ENCODE data around the gene KYNU.

DNA sequence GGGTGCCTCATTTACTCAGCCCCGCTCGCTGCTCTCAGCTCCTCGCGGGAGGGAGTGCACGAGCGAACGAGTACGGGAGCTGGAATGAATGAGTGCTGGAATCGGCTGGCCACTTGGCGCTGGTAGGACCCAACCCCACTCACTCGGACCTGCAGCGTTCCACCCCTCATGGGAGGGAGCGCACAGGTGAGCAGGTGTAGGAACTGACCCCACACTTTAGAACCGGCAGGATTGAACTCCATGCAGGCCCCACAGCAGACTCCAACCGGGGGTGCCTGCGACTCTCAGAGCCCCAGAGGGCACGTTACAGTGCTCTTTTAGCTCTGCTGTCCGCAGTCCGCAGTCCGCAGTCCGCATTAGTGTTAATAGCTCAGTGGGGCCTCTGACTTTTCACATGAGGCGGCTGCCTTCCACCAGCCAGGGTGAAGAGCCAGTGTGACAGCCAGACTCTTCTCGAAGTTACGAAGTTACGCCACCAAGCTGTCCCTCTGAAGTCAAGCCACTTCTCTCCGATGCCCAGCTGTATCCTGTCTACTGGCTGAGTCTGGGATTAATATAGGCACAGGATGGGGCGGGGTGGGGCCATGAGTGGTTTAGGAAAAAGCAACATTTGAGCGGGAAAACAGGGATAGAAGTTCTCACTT lies 149.1 kb downstream of the KYNU start:
- TF ChIP-seq, protein P1, sequence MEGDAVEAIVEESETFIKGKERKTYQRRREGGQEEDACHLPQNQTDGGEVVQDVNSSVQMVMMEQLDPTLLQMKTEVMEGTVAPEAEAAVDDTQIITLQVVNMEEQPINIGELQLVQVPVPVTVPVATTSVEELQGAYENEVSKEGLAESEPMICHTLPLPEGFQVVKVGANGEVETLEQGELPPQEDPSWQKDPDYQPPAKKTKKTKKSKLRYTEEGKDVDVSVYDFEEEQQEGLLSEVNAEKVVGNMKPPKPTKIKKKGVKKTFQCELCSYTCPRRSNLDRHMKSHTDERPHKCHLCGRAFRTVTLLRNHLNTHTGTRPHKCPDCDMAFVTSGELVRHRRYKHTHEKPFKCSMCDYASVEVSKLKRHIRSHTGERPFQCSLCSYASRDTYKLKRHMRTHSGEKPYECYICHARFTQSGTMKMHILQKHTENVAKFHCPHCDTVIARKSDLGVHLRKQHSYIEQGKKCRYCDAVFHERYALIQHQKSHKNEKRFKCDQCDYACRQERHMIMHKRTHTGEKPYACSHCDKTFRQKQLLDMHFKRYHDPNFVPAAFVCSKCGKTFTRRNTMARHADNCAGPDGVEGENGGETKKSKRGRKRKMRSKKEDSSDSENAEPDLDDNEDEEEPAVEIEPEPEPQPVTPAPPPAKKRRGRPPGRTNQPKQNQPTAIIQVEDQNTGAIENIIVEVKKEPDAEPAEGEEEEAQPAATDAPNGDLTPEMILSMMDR (IDR thresholded peaks at IDR 0.05; ENCODE audit: poor library complexity): no peak
- TF ChIP-seq EZH2 (IDR thresholded peaks at IDR 0.05; ENCODE audit: borderline replicate concordance): no peak

Measured in hepatocyte (in vitro differentiated cells).